Mammary epithelial cell (primary cell): ENCODE measurements around the gene MIB2.
"Not testable (repeated sequence)": the region's sequence is repeated elsewhere in the genome, so short reads cannot be mapped to it uniquely, and the experiment has no call there.

Experiments used
- EZH2 ChIP-seq: IDR thresholded peaks from 2 replicates; pipeline ENCODE4 v1.6.1; 2012; ENCODE audit warnings: low read length, inconsistent platforms, borderline replicate concordance
- TF ChIP-seq, protein P1 (sequence below), 2 donors: IDR thresholded peaks in 1 of 2; conservative IDR thresholded peaks in 1 of 2; 2 replicates each; pipeline ENCODE4 v1.5.1; 2011 to 2012; ENCODE audit warnings: inconsistent platforms in 2 of 2, low read length in 2 of 2, mild to moderate bottlenecking in 2 of 2, control low read depth in 1 of 2, low read depth in 1 of 2; ENCODE audit not compliant: insufficient read depth in 1 of 2; ENCODE audit errors: extremely low read depth in 1 of 2

DNA sequence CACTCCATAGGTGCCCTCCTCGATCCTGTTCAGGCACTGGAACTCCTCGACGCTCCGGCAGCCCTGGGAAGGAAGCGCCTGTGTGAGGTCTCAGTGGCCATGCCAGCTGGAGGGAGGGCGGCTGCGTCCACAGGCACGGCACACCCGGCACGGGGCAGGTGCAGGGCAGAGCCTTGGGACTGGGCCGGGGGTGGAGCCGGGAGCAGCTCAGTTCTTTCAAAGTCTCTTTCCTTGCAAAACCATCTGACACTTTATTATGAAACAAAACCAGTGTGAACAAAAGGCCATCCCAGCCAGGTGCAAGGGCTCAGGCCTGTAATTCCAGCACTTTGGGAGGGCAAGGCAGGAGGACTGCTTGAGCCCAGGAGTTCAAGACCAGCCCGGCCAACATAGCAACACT lies 23.2 kb downstream of the MIB2 start:
- TF ChIP-seq EZH2, result not testable (repeated sequence)
- TF ChIP-seq, protein P1, sequence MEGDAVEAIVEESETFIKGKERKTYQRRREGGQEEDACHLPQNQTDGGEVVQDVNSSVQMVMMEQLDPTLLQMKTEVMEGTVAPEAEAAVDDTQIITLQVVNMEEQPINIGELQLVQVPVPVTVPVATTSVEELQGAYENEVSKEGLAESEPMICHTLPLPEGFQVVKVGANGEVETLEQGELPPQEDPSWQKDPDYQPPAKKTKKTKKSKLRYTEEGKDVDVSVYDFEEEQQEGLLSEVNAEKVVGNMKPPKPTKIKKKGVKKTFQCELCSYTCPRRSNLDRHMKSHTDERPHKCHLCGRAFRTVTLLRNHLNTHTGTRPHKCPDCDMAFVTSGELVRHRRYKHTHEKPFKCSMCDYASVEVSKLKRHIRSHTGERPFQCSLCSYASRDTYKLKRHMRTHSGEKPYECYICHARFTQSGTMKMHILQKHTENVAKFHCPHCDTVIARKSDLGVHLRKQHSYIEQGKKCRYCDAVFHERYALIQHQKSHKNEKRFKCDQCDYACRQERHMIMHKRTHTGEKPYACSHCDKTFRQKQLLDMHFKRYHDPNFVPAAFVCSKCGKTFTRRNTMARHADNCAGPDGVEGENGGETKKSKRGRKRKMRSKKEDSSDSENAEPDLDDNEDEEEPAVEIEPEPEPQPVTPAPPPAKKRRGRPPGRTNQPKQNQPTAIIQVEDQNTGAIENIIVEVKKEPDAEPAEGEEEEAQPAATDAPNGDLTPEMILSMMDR (conservative IDR thresholded peaks at IDR 0.05 in 1 of 2, IDR thresholded peaks at IDR 0.05 in 1 of 2; ENCODE audit: extremely low read depth in 1 of 2, insufficient read depth in 1 of 2, low read depth in 1 of 2, low read length in 2 of 2), result not testable (repeated sequence)
